ENCODE data around the gene ADCY4.

The ADCY4 gene

DNA sequence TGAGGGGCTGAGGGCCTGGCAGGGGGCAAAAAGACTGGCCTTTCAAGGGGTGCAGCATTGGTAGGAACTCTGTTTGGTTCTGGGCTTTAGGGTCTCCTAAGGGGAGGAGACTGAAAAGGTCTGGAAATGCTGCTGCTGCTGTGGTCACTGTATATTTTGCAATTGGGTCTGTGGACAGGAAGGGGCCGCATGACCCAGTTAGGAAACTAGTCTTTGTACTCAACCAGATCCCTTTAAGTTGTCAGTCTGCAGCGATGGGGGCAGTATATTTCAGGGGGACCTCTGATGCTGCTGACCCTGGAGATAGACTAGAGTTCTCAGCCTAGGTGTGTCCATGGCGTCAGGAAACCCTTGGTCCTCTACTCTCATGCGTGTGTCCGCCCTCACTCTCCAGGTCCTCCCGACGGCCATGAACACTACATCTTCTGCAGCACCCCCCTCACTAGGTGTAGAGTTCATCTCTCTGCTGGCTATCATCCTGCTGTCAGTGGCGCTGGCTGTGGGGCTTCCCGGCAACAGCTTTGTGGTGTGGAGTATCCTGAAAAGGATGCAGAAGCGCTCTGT is 19.5 kb downstream of the ADCY4 start:
- no peak for DNase-seq (ENCODE audit: low read depth)

DNA sequence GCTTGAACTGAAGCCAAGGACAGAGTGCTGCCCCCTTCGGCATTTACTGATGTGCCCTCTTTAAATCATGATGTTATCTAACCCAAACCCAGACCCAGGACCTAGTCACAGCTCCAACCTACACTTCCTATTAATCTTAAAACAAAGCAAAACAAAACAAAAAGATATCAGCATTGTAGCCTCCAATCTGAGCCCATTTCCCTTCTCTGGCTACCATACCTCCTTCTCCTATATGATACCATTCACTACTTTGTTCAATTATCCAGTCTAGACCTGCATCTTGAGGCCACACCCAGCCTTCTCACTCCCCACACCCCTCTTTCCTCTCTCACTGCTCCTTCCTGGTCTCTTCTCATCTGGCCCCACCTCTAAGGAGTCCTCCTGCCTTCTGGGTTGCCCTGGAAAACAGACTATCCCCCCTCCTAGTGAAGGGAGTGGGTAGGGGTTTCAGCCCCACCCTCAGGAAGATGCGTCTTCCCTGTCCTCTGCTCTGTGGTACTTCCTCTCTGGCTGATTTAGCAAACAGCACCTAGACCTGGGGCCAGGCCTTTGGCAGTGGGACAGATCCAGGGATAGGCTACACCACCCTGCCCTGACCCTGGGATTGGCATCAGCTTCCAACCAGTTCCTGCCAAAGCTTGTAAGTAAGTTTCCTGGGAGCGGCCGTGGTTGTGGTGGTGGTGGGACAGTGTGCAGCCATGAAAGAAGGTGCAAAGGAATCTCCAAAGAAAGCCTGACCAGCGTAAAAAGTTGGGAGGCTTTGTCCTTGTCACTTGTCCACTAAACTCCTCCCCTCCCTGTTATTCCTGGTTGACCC is 20.3 kb downstream of the ADCY4 start:
- no peak for DNase-seq (ENCODE audit: low read depth)

DNA sequence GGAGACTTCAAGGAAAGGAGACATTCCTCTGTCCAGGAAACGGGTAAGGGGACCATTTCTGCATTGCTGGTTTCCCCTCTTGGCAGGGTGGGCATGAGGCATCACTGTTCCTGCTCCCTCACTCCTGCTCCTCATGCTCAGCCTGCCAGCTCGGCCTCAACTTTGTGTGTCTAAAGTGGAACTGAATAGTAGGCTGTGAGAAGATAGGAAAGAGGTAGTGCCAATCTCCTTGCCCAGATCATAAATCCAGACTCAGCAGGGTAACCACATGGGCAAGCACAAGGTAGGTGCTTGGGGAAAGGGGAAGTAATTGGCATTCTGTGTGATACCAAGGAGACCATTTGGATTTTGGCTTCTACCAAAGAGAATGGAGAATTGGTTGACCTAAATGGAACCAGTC is 21.0 kb downstream of the ADCY4 start:
- DNase-seq (ENCODE audit: low read depth): no peak

DNA sequence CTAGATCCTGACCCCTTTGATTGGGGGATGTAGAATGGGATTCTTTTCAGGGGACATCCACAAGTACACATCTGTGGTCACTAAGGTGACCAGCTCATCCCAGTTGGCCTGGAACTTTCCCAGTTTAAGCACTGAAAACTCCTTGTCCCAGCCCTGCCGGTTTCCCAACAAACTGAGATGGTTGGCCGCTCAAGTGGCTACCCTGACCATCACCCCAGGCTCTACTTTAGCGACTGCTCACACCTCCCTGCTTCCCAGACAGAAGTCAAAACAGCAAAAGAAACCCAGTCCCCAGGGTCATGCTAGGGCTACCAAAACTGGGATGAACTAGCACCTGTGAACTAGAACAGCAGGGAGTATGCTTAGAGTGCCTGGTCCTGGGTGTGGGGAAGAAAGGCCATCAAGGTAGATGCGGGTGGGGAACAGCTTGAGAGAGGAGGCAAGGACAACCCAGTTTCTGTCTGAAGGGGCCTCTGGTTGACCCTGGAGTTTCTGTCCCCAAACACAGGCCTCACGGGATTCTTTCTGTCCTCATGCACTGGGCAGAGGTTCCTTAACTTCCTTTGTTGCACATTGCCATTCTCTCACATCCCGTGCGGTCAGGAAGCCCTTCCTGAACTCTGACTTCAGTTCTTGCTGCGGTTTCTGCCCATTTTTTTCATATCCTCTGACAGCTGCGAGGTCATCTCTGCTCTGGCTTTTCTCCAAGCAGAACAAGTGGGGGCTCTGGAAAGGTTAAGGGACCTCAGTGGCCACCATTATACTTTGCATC is 21.9 kb downstream of the ADCY4 start:
- no peak for DNase-seq (ENCODE audit: low read depth)

DNA sequence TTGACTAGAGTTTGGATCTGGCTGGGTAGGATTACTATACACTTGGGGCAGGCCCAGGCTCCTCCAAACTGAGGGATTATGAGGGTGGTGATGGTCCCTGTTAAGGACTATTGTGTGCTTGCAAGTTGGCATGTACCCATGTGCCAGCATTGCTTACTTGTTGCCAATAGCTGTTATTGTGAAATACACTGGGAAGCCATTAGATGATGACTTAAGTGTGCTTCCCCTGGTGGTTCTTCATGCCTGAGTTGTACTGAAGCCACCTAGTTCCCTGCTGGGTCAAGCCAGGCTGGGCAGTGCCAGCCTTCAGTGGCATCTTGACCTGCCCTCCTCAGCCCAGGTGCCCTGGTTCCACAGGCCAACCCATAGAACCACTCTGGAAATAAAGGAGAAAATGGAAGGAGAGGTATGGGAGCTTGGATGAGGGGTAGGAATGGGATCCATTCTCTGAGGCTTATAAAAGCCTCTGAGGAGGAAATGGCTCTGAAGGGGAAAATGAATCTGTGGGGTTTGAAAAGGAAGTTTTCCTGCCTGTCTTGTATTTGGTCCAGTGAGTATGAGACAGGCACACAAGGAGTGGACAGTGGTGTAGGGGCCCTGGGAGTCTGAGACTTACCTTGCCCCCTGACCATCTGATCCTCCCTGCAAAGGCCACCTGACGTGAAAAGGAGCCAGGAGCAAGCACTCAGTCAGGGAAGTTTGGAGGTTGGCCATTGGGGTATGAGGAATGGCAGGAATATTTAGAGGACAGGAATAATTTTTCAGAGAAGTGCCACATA is 22.8 kb downstream of the ADCY4 start:
- no peak for DNase-seq (ENCODE audit: low read depth)

DNA sequence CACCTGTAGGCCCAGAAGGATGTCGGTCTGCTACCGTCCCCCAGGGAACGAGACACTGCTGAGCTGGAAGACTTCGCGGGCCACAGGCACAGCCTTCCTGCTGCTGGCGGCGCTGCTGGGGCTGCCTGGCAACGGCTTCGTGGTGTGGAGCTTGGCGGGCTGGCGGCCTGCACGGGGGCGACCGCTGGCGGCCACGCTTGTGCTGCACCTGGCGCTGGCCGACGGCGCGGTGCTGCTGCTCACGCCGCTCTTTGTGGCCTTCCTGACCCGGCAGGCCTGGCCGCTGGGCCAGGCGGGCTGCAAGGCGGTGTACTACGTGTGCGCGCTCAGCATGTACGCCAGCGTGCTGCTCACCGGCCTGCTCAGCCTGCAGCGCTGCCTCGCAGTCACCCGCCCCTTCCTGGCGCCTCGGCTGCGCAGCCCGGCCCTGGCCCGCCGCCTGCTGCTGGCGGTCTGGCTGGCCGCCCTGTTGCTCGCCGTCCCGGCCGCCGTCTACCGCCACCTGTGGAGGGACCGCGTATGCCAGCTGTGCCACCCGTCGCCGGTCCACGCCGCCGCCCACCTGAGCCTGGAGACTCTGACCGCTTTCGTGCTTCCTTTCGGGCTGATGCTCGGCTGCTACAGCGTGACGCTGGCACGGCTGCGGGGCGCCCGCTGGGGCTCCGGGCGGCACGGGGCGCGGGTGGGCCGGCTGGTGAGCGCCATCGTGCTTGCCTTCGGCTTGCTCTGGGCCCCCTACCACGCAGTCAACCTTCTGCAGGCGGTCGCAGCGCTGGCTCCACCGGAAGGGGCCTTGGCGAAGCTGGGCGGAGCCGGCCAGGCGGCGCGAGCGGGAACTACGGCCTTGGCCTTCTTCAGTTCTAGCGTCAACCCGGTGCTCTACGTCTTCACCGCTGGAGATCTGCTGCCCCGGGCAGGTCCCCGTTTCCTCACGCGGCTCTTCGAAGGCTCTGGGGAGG is 23.9 kb downstream of the ADCY4 start, which contains the start of gene LTB4R:
TSS of gene LTB4R (plus strand) at position 857 of the 959 bp plus-strand sequence. CDS start 4,150 bp downstream, outside the sequence.
- DNase-seq (ENCODE audit: low read depth): peak; percentile 40

DNA sequence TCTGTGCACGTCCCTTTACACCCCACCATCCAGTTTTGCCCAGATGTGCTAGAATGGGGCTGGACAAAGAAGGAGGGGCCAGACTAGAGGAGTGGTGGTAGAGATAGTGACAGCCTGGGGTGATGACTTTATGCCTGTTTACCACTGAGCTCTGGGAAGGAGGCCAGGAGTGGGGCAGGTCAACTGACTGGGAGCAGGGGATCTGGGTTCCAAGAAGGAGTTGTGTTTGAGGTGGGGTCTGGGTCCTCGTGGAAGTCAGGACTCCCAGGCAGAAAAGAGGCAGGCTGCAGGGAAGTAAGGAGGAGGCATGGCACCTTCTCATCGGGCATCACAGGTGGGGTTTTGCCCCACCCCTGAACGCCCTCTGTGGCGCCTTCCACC is 24.6 kb downstream of the ADCY4 start:
- no peak for DNase-seq (ENCODE audit: low read depth)

DNA sequence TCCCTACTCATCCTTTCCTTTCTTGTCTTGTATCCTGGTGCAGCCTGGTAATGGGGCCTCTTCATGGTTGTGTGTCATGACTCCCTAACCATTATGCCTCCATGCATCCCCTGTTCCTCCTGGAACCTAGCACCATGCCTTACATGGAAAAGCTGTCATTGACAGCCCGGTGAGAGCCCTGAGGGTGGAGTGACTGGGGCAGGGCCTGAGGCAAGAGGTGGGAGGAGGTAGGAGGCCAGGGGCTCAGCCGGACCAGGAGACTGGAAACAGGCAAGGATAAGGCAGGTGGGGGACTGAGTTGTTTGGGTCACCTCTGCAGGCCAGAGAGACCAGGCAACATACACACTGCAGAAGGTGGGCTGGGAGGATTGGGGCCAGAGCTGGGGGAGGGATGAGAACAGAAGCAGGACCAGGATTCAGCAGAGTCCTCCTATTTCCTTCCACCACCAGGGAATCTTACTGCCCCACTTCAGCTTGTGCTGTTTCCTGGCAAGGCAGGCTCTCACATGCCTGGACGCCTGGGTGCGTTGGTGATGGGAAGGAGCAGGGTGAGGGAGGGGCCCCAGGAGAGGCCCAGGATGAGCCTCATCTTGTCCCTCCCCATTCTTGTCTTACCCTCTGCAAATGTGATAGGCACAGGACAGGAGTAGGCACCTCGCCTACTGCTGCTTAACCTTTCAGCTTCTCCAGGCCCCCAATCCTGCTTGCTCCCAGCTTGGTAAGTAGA is 25.2 kb downstream of the ADCY4 start, which contains the start of gene LTB4R2:
TSS of gene LTB4R2 (plus strand) at position 603 of the 727 bp plus-strand sequence. CDS start 525 bp downstream, outside the sequence.
- DNase-seq (ENCODE audit: low read depth): no peak

DNA sequence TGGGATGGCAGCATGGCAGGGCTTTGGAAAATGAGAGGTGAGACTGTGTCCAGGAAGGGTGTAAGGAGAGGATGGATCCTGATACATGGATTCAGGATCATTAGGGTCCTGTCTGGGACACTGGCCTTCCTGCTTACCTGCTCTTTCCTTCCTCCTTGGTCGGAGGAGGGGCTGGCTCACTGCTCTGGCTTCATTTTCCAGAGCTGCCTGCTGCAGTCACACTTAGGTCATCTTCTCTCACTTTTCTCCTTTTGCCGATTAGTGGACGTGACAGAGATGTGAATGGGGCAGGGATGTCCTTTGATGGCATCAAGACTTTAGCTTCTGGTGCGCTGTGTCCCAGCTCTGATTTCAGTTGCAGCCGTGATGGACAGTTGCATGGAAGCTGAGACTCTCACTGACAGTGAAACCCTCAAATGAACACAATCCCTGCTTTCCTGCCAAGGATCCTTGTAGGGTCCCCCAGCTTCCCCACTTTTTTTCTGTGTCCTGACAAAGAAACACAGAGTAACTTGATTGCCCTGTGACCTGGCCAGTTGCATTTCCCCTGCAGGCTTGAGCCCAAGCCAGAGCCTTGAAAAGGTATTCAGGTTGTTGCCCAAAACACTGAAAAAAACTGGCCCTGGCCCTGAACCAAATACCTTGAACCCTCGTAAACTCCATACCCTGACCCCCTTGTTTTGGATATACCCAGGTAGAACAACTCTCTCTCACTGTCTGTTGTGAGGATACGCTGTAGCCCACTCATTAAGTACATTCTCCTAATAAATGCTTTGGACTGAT is 26.3 kb downstream of the ADCY4 start:
- DNase-seq (ENCODE audit: low read depth): no peak

DNA sequence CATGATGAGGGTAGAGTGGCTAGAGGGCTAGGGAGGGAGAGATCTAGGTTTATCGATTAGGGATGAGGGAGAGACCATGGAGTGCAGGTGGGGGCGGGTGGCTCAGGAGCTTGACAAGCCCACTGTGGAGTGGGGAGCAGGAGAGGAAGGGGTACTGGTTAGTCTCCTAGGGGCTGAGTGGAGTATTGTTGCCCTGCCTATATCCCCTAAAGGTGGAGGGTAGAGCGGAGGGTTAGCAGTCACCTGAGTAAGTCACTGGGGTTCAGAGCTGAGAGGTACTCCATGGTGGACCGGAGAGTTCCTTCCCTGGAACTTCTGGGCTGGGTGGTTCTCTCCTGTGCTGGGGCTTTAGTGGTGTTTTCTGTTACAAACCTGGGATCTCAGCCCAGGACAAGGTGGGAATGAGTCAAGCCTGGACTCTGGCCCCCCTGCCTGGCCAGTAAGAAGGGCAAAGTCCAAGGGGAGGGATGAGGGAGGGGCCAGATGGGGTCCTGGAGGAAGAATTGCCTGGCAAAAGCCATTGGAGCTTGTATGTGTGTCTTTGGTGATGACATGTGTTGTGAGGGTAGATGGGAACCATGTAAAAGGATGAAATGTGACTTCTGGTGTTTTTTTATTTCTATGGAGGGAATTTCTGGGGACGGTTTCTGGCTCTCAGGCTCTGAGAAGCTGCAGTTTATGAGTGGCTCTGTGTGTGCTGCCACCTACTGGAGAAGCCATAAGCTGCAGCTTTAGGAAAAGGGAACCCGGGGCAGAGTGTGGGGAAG is 27.1 kb downstream of the ADCY4 start, which contains the start of gene CIDEB:
TSS of gene CIDEB (minus strand) at position 403 of the 767 bp plus-strand sequence. CDS start at position 284, 119 bp downstream.
- no peak for DNase-seq (ENCODE audit: low read depth)

DNA sequence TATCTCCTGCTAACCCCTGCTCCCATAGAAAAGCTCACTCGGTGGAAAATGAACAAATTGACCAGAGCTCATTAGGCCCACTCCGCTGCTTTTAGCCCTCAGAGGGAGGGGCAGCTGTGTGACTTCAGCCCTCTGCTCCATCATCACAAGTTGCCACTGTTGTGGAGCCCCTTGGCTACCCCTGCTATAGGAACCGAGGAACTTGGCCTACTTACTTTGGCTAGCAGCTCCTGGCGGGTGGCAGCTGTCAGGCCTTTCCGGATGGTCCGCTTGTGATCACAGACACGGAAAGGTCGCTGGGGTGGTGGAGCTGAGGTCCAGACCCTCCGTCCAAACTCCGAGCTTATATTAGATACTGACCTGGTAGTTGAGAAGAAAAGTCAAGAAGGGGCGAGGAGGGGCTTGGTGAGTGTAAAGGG is 27.7 kb downstream of the ADCY4 start:
- DNase-seq (ENCODE audit: low read depth): no peak

DNA sequence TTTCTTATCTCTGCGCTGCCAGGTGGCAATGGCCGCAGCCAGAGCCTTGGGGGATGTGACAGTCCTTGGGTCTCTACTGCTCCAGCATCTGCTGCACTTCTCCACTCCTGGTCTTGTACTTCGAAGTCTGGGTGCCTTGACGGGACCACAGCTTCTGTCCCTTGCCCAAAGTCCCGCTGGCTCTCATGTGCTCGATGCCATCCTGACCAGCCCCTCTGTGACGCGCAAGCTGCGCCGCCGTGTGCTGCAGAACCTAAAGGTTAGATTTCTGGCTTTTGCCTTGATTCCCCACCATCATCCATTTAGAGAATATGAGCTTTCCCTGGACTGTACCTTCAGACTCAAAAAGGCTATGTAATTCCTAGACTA is 30.9 kb downstream of the ADCY4 start:
- DNase-seq (ENCODE audit: low read depth): no peak

DNA sequence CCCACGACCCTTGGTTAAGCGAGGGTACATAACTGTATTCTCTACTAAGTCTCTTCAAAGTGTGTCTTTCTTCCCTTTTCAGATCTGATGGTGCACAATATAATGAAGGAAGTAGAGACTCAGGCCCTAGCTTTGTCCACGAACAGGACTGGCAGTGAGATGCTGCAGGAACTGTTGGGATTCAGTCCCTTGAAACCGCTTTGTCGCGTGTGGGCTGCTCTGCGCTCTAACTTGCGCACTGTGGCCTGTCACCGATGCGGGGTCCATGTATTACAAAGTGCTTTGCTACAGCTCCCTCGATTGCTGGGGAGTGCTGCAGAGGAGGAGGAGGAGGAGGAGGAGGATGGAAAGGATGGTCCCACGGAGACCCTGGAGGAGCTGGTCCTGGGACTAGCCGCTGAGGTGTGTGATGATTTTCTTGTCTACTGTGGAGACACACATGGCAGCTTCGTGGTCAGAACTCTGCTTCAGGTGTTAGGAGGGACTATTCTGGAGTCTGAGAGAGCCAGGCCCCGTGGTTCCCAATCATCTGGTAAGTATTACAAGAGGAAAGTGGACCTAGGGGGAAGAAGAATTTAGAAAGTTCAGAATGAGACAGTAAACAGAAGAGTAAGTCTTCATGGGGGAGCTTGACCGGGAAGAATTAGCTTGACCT is 34.4 kb downstream of the ADCY4 start:
- no peak for DNase-seq (ENCODE audit: low read depth)

DNA sequence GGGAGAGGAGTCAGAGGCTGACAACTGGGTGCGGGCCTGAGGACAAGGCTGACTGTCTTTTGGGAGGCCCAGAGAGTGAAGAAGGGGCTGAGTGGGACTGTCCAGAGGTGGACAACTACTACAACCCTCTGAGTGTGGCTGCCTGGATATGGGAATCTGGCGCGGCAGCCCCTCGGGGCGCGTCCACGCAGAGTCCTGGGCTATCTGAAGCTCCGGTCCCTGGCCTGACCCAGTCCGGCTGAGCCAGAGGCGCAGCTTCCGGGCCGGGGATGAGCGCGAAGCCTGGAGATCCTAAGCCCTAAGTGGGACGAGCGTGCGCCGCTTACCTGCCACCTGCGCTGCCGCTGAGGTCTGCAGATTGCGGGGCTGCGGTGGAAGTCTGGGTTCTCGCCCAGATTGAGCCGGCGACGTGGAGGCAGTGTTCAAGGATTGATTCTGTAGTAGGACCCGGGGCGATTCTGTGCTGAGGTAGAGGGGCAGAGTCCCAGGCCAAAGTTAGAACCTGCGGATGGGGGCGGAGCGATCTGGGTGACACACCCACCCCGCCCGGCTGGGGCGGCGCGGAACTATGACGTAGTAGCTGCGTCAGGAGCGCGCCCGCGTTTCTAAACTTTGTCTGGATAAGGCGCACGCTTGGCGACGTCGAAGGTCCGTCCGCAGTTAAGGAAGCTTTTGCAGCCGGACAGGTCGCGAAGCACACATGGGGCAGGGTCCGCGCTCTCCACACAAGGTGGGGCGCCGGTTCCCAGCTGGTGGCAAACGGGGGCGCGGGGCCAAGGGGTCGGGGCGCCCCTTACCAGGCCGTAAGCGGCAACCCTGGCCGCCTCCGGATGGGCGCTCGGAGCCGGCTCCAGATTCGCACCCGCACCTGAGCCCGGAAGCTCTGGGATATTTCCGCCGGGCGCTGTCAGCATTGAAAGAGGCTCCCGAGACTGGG is 35.3 kb downstream of the ADCY4 start, which contains the start of the genes DHRS1 and NOP9:
TSS of gene DHRS1 (minus strand) at position 526 of the 937 bp plus-strand sequence. CDS start 674 bp downstream, outside the sequence.
TSS of gene NOP9 (plus strand) at position 596 of the 937 bp plus-strand sequence. CDS start at position 701, 105 bp downstream.
- DNase-seq (ENCODE audit: low read depth): peak; percentile 88

DNA sequence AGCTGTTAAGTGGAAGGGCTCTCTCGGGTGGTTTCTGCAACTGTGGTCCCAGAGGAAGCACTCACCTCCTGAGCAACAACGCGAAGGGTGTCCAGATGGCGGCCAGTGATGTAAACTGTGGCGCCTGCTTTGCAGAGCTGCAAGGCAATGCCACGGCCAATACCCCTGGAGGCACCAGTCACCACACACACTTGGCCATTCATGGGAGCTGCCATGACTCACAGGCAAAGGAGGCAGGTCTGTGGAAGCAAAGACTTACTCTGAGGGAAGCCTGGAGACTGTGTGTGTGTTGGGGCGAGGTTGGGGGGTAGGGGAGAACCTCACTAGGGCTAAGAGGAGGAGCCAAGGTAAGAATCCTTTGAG is 36.0 kb downstream of the ADCY4 start:
- no peak for DNase-seq (ENCODE audit: low read depth)

DNA sequence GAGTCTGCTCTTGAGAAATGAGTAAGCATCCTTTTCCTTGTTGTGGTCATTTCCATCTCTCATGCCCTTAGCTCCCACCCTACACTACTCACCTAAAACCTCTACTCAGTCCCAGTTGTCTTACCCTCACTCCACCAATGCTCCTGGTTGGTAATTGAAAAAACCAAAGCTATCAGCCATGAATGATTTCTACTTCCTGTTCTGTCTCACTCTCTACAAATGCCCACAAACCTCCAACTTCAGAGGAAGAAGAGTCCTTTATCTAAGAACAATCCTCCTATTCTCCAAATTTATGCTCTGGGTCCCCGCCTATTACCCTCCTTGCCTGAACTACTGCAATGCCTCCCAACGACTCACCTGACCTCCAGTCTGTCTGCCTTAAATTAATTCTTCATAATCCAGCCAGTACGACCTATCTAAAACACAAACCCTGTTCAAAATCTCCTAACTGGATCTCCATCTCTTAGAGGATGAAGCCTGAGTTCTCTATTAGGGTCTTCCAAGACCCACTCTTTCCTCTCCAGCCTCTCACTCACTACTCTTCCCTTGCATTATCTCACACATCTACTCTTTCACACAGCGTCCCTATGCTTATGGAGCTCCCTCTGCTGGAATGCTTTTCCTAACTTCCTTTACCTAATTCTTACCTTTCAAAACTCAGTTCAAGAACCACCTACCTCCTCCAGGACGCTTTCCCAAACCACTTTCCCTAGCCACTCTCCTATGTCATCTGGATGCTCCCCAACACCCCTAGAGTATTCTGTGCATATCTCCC is 37.5 kb downstream of the ADCY4 start:
- DNase-seq (ENCODE audit: low read depth): no peak
